Transverse colon (tissue), 4 donors: Measurements from ENCODE around the gene NFIC. TPM values are rescaled to one million over a fixed set of nuclear protein-coding genes. Genes with fewer than 3 reads are reported as not detected.

Source experiments
- DNase-seq: peaks from one replicate; pipeline ENCODE4 v3.0.0-alpha.2; 2019
- H3K27ac ChIP-seq, 4 donors: fragments of 200-600 bp; sonication (generic); 2 replicates each; pipeline ENCODE4 v1.5.1; 2016 to 2018; ENCODE audit warnings: inconsistent platforms in 4 of 4
- H3K27me3 ChIP-seq: fragments of 200-600 bp; sonication (generic); 2 replicates; pipeline ENCODE4 v1.5.1; 2017; ENCODE audit warnings: inconsistent platforms
- H3K36me3 ChIP-seq, 4 donors: fragments of 200-600 bp; sonication (generic); 2 replicates each; pipeline ENCODE4 v1.5.1; 2017 to 2019; ENCODE audit warnings: inconsistent platforms in 4 of 4
- H3K4me1 ChIP-seq, 4 donors: fragments of 200-600 bp; sonication (generic); 2 replicates each; pipeline ENCODE4 v1.5.1; 2017 to 2020; ENCODE audit warnings: inconsistent platforms in 4 of 4
- H3K4me3 ChIP-seq, 4 donors: fragments of 200-600 bp; sonication (generic); 1 replicate in 1 of 4; 2 replicates in 3 of 4; pipeline versions ENCODE4 v1.5.1 to v1.6.1; 2017 to 2019; ENCODE audit warnings: inconsistent platforms in 4 of 4
- H3K9me3 ChIP-seq, 2 donors: fragments of 200-600 bp; sonication (generic); 2 replicates each; pipeline ENCODE4 v1.5.1; 2017 to 2019; ENCODE audit warnings: inconsistent platforms in 2 of 2
- CTCF ChIP-seq, 5 experiments: fragments of 200-600 bp in 3 of 5; fragments of 450-650 bp in 2 of 5; sonication (generic) in 3 of 5; IDR thresholded peaks; 1 replicate in 2 of 5; 2 replicates in 3 of 5; pipeline ENCODE4 v1.5.1; 2016 to 2017; ENCODE audit warnings: antibody characterized with exemption in 5 of 5, inconsistent platforms in 3 of 5, mild to moderate bottlenecking in 2 of 5, moderate library complexity in 1 of 5
- EP300 ChIP-seq: sonication (generic); formaldehyde crosslinking; IDR thresholded peaks from one replicate; pipeline ENCODE4 v1.6.1; 2017; ENCODE audit warnings: antibody characterized with exemption, low read depth
- POLR2A ChIP-seq: fragments of 450-650 bp; IDR thresholded peaks from one replicate; pipeline ENCODE4 v1.6.1; 2016; ENCODE audit warnings: antibody characterized with exemption, mild to moderate bottlenecking, moderate library complexity
- POLR2AphosphoS5 ChIP-seq, 3 donors: sonication (generic); formaldehyde crosslinking; IDR thresholded peaks; one replicate each; pipeline ENCODE4 v1.6.1; 2016; ENCODE audit warnings: antibody characterized with exemption in 3 of 3
- WGBS, 2 donors: methylation state at CpG; one replicate each; pipeline ENCODE4 v1.1.5; 2018; ENCODE audit warnings: low coverage in 1 of 2; 5-methylcytosine and 5-hydroxymethylcytosine counted together
- in situ Hi-C, 4 donors: fragments of 200-750 bp; cut with MboI; loops; one replicate each; pipeline versions ENCODE4 v1.15.0 to v1.15.1; 2017; ENCODE audit warnings: low sequenced_read_pairs in 3 of 4, low pct_ligation_motif_present in 1 of 4, low pct_unique_long_range_greater_than_20kb in 1 of 4
- intact Hi-C: fragments of 100-400 bp; cut with DNase I; formaldehyde crosslinking; loops from one replicate; pipeline ENCODE4 v1.15.1; 2023; ENCODE audit warnings: low total_unique reads
- total RNA-seq, 4 donors: library from RNA; depleted of rRNA; stranded (reverse); fragments of >200 nt; gene quantifications; one replicate each; pipeline ENCODE4 v1.1.0, GENCODE V29; 2016

Gene NFIC
- total RNA-seq, 4 donors from 2014 or later: 39.9 to 145 (median 68.1) TPM

DNA sequence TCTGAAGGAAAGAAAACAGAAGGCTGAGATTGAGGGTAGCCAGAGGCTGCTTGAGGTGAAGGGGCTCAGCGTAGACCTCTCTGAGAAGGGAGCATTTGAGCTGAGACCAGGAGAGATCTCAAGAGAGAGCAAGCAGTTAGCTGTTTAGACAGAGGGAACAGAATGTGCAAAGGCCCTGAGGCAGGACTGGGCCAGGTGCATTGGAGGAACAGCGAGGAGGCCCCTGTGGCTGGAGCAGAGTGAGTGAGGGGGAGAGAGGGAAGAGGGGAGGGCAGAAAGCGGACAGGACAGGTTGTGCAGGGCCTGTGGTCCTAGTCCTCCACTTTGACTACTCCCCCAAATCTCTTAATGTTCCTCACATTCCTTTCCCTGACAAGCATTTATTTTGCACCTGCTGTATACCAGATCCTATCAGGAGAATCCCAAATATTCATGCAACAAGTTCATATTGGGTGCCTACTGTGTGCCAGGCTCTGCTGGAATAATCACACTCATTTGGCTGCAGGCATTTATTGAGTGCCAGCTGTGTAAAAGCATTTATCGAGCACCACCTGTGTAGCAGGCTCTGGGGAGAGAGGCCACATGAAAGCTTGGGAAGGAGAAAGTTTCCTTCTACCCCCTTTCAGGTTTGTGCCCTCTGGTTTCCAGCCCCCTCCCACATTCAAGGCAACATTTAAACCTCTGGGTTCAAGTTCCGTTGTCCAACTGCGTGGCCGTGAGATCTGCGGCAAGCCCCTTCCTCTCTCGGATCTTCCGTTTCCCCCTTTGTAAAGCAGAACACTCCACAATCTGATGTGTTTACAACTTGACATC, 36.5 kb downstream of the NFIC start:
- intact Hi-C loops: no loop called here
- Histone ChIP-seq H3K36me3 (no peaks in the 10 kb centered on the region), H3K9me3 (no peaks in the 10 kb centered on the region), H3K4me1 (peaks cover 12 to 55% (median 33%) of the 10 kb centered on the region in 4 donors), H3K4me3 (peak overlapping the region in 1 of 4 donors; percentile 27), H3K27me3 (no peaks in the 10 kb centered on the region), H3K27ac (peak overlapping the region; percentile 96 to 100 (median 98))
- TF ChIP-seq POLR2AphosphoS5 (IDR thresholded peaks at IDR 0.05) (no peak), POLR2A (no peak), CTCF (IDR thresholded peaks at IDR 0.05) (no peak), EP300 (no peak)
- no peak for DNase-seq
- WGBS, 2 donors: 78 to 100% methylated on average over 3 to 10 of the region's 10 CpGs
- in situ Hi-C loops: no loop called here

DNA sequence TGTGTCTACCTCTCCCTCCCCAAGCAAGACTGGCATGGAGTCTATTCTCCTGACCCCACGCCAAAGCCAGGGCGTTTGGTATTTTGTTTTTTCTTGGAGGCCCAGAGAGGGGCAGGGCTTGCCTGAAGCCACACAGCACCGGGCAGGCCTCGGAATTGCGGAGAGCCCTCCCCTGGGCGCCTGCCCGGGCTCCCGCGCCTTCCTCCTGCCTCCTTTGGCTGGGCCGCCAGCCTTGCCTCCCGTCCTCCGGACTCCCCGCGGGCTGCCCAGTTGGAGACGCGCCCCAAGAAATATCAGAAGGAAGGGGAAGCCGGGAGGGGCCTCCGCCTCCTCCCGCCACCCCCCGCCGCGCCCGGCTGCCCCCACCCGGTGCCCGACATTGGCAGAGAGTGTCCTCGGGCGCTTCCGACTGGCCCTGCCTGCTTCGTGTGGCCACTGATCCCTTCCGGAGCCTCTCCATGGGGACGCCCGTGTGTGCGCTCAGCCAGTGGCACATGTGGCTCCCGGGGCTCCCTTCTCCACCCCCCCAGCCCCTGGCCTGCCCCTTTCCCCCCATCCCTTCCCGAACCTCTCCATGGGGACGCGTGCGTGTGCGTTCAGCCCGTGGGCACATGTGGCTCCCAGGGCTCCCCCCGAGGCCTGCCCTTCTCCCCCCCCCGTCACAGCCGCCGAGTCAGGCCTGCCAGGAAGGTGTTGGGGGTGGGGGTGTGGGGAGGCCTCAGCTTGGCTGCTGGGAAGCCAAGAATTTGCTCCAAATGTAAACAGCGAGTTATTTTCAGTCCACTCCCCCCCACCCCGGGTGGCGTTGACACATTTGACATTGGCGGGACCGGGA, 37.3 kb downstream of the NFIC start:
- intact Hi-C loops: loop anchor here (2.0 kb wide), 1 partner anchor 37 kb away; the partner anchor contains the start of gene NFIC

GRCh38 chr19:3404324-3405260, 38.2 kb downstream of the NFIC start:
- intact Hi-C loops (loop anchor here (2.0 kb wide), 1 partner anchor 38 kb away; the partner anchor contains the start of gene NFIC), in situ Hi-C loops (no loop called here)
- Histone ChIP-seq H3K27me3 (no peaks in the 10 kb centered on the region), H3K9me3 (no peaks in the 10 kb centered on the region), H3K36me3 (no peaks in the 10 kb centered on the region), H3K27ac (peak overlapping the region; percentile 96 to 100 (median 98)), H3K4me1 (peaks cover 0 to 52% (median 26%) of the 10 kb centered on the region in 4 donors), H3K4me3 (peak overlapping the region; percentile 15 to 43 (median 28))
- 59% methylated on average over 57 of the region's 62 CpGs; no CpG with 5 or more reads in 1 of the 2 donors for WGBS, 2 donors
- DNase-seq: peak; percentile 66
- TF ChIP-seq POLR2A (peak; percentile 37), CTCF (IDR thresholded peaks at IDR 0.05) (no peak), EP300 (no peak), POLR2AphosphoS5 (IDR thresholded peaks at IDR 0.05) (peak; percentile 26 to 49 (median 29))

More for the DNA sequence above, 37.3 kb downstream of the NFIC start:
- in situ Hi-C loops: no loop called here
- no peaks in the 10 kb centered on the region for H3K36me3 ChIP-seq
- H3K27me3 ChIP-seq: no peaks in the 10 kb centered on the region
- 66% methylated on average over 49 of the region's 49 CpGs; no CpG with 5 or more reads in 1 of the 2 donors for WGBS, 2 donors
- no peaks in the 10 kb centered on the region for H3K9me3 ChIP-seq
- peaks cover 7 to 55% (median 30%) of the 10 kb centered on the region in 4 donors for H3K4me1 ChIP-seq
- H3K4me3 ChIP-seq: peak overlapping the region in 3 of 4 donors; percentile 19 to 43 (median 24)
- peak overlapping the region; percentile 96 to 100 (median 98) for H3K27ac ChIP-seq
- DNase-seq: peak; percentile 80
- TF ChIP-seq EP300: peak; percentile 97
- TF ChIP-seq POLR2AphosphoS5 (IDR thresholded peaks at IDR 0.05): peak; percentile 83 to 90 (median 85)
- no peak for TF ChIP-seq CTCF (IDR thresholded peaks at IDR 0.05)
